Ishikawa (cell line): ENCODE data around the gene LNPEP.

Source experiments
- CEBPB ChIP-seq: IDR thresholded peaks from 2 replicates; pipeline ENCODE4 v1.6.1; 2012
- CREB1 ChIP-seq: IDR thresholded peaks from 2 replicates; pipeline ENCODE4 v1.6.1; 2012; ENCODE audit warnings: low read depth
- EP300 ChIP-seq: IDR thresholded peaks from 2 replicates; pipeline ENCODE4 v1.6.1; 2012; ENCODE audit warnings: borderline replicate concordance
- FOXM1 ChIP-seq: IDR thresholded peaks from 2 replicates; pipeline ENCODE4 v1.6.1; 2012; ENCODE audit warnings: low read depth, borderline replicate concordance
- NFIC ChIP-seq: IDR thresholded peaks from 2 replicates; pipeline ENCODE4 v1.6.1; 2012
- RAD21 ChIP-seq: IDR thresholded peaks from 2 replicates; pipeline ENCODE4 v1.6.1; 2012; ENCODE audit warnings: low read depth
- TAF1 ChIP-seq: IDR thresholded peaks from 2 replicates; pipeline ENCODE4 v1.6.1; 2012; ENCODE audit warnings: low read depth, mild to moderate bottlenecking
- TCF12 ChIP-seq: IDR thresholded peaks from 2 replicates; pipeline ENCODE4 v1.6.1; 2012; ENCODE audit warnings: low read depth
- TEAD4 ChIP-seq: IDR thresholded peaks from 2 replicates; pipeline ENCODE4 v1.6.1; 2012
- YY1 ChIP-seq: IDR thresholded peaks from 2 replicates; pipeline ENCODE4 v1.6.1; 2012; ENCODE audit warnings: low read depth
- ZBTB7A ChIP-seq: IDR thresholded peaks from 2 replicates; pipeline ENCODE4 v1.6.1; 2012; ENCODE audit warnings: low read depth
- TF ChIP-seq, protein P1 (sequence below): IDR thresholded peaks from 2 replicates; pipeline ENCODE4 v1.6.1; 2012; ENCODE audit warnings: low read depth, mild to moderate bottlenecking

GRCh38 chr5:96973532-96974401 lies 37.9 kb downstream of the LNPEP start:
- TF ChIP-seq FOXM1 (no peak), TCF12 (no peak), EP300 (no peak), RAD21 (no peak), YY1 (no peak), NFIC (no peak), CEBPB (no peak), TAF1 (no peak), TEAD4 (no peak), ZBTB7A (no peak), CREB1 (no peak)
- TF ChIP-seq, protein P1, sequence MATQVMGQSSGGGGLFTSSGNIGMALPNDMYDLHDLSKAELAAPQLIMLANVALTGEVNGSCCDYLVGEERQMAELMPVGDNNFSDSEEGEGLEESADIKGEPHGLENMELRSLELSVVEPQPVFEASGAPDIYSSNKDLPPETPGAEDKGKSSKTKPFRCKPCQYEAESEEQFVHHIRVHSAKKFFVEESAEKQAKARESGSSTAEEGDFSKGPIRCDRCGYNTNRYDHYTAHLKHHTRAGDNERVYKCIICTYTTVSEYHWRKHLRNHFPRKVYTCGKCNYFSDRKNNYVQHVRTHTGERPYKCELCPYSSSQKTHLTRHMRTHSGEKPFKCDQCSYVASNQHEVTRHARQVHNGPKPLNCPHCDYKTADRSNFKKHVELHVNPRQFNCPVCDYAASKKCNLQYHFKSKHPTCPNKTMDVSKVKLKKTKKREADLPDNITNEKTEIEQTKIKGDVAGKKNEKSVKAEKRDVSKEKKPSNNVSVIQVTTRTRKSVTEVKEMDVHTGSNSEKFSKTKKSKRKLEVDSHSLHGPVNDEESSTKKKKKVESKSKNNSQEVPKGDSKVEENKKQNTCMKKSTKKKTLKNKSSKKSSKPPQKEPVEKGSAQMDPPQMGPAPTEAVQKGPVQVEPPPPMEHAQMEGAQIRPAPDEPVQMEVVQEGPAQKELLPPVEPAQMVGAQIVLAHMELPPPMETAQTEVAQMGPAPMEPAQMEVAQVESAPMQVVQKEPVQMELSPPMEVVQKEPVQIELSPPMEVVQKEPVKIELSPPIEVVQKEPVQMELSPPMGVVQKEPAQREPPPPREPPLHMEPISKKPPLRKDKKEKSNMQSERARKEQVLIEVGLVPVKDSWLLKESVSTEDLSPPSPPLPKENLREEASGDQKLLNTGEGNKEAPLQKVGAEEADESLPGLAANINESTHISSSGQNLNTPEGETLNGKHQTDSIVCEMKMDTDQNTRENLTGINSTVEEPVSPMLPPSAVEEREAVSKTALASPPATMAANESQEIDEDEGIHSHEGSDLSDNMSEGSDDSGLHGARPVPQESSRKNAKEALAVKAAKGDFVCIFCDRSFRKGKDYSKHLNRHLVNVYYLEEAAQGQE, result no peak
